ENCODE results near the gene RAB12.
"Not testable (repeated sequence)": the region's sequence is repeated elsewhere in the genome, so short reads cannot be mapped to it uniquely, and the experiment has no call there.

The RAB12 gene, protein sequence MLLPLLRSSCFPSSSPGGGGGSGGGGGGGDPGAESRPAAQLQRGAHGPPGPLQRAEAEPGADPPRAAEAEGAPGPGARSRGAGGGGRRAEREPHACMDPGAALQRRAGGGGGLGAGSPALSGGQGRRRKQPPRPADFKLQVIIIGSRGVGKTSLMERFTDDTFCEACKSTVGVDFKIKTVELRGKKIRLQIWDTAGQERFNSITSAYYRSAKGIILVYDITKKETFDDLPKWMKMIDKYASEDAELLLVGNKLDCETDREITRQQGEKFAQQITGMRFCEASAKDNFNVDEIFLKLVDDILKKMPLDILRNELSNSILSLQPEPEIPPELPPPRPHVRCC

GRCh38 chr18:8608795-8609658, at the start of gene RAB12:
Gene RAB12 (plus strand): TSS chr18:8609437. CDS start chr18:8609440, 3 bp downstream.
- no peak for DNase-seq (ENCODE audit: low read depth)

- DNase-seq (ENCODE audit: low read depth): no peak
Measured at GRCh38 chr18:8559612-8560186, 49.5 kb upstream of the RAB12 start.

DNA sequence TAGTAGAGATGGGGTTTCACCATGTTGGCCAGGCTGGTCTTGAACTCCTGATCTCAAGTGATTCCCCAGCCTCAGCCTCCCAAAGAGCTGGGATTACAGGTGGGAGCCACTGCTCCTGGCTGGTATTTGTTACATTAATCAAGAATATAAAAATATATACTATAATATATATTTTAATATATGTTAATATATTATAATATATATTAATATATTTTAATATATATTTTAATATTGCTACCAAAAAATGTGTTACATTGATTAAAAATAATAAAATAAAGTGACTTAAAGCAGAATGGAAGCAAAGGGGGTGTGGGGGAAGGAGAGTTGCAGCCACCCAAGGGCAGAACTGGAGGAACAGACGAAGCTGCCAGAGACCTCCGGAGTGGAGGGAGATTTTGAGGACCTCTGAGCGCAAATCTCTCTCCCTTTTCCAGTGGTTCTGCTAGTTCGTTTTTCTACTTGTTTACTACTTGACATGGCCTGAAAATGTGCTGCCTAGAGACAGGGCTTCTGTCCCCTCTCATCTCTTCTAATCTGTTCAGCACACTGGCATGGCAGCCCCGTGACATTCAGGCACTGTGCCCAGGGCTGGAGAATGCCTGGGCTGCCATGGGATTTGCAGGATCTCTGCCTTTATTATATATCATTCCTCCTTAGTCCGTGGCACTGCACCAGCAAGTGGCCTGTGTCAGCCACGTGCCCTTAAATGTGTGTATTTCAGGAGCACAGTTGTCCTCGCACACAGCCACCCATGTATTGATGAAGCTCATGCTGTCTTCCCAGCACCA, 47.9 kb upstream of the RAB12 start:
- DNase-seq (ENCODE audit: low read depth): no peak

DNA sequence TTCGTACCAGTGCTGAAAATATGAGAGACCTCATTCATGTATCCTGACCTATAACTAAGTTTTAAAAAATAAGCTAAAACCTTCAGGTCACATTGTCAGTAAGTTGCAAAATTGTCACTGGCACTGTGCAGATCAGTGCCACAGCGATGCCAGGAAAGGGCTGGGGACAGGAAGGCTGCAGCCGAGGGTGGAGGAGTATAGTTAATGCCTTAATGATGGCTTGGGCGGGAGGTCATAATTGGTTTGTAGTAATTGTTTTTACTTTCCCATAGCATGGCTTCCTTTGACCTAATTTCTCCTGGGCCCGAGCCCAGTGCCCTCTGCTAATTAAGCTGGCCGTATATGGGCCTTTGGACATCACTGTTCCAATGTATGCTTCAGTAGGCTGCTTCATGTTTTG, 47.2 kb upstream of the RAB12 start:
- DNase-seq (ENCODE audit: low read depth): no peak

- DNase-seq (ENCODE audit: low read depth): no peak
Measured at GRCh38 chr18:8562919-8563318, 46.3 kb upstream of the RAB12 start.

- no peak for DNase-seq (ENCODE audit: low read depth)
Measured at GRCh38 chr18:8571399-8571798, 37.8 kb upstream of the RAB12 start.

GRCh38 chr18:8573766-8574165, 35.5 kb upstream of the RAB12 start:
- DNase-seq (ENCODE audit: low read depth): not testable (repeated sequence)

- DNase-seq (ENCODE audit: low read depth): no peak
Measured at GRCh38 chr18:8584798-8585197, 24.4 kb upstream of the RAB12 start.

DNA sequence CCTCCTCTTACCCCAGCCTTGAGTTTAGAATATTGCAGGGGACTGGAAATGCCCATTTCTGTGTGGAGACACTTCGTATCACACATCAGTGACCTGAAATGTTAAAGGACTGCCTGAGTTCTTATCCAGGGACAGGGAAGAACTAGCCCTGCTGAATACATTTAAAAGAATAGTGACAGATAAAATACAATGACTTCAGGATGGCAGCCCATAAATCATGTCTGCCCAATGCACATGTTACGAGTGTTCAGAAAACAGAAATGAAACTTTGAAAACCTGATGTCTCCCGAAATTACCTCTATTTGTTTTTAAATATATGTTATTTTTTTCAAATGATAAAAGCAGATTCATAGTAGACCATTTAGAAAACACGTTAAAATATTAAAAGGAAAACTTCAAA, 22.3 kb upstream of the RAB12 start:
- no peak for DNase-seq (ENCODE audit: low read depth)

GRCh38 chr18:8595445-8595844, 13.8 kb upstream of the RAB12 start:
- no peak for DNase-seq (ENCODE audit: low read depth)

GRCh38 chr18:8601277-8602032, 7.8 kb upstream of the RAB12 start:
- no peak for DNase-seq (ENCODE audit: low read depth)

- DNase-seq (ENCODE audit: low read depth): peak; percentile 27
Measured at GRCh38 chr18:8602040-8602439, 7.2 kb upstream of the RAB12 start.

- DNase-seq (ENCODE audit: low read depth): no peak
Measured at GRCh38 chr18:8602557-8602956, 6.7 kb upstream of the RAB12 start.

DNA sequence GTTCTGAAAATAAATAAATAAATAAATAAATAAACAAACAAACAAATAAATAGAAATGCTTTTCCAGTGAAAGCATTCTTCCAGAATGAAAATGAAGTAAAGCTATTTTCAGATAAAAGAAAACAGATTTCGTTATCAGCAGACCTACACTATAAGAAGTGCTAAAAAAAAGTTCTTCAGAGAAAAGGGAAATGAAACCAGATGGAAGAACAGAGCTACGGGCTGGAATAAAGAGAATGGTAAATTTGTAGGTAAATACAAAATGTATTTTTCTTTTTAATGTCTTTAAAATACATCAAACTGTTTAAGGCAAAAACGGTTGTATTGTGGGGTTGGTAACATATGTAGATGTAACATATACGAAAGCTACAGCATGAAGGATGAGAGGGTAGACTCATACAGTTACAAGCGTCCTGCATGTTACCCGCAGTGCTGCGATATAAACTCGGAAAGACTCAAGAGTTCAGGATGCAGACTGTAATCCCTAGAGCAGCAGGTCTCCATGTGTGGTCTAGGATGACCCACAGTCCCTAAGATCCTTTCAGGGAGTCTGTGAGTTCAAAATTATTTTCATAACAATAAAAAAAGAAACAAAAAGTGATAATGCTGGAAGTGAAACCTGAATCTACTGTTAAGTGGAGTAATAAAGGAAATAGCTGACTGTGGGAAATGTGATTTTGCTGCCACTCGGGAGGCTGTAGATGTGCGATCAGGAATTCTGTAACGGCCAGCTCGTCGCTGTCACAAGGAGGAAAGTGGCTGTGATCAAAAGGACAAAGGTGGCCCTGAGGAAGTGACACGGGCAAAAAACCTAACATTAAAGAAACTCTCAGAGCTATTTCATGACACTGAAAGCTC, 5.3 kb upstream of the RAB12 start:
- no peak for DNase-seq (ENCODE audit: low read depth)

DNA sequence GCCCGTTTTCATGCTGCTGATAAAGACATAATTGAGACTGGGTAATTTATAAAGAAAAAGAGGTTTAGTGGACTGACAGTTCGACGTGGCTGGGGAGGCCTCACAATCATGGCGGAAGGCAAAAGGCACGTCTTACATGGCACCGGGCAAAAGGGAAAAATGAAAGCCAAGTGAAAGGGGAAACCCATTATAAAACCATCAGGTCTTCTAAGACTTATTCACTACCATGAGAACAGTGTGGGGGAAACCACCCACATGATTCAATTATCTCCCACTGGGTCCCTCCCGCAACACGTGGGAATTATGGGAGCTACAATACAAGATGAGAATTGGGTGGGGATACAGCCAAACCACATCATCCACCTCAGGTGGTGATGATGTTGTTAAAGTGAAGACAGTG, 3.3 kb upstream of the RAB12 start:
- no peak for DNase-seq (ENCODE audit: low read depth)

- no peak for DNase-seq (ENCODE audit: low read depth)
Measured at GRCh38 chr18:8607776-8608742, 1.2 kb upstream of the RAB12 start.

- no peak for DNase-seq (ENCODE audit: low read depth)
Measured at GRCh38 chr18:8609659-8610458, 622 bp downstream of the RAB12 start.

DNA sequence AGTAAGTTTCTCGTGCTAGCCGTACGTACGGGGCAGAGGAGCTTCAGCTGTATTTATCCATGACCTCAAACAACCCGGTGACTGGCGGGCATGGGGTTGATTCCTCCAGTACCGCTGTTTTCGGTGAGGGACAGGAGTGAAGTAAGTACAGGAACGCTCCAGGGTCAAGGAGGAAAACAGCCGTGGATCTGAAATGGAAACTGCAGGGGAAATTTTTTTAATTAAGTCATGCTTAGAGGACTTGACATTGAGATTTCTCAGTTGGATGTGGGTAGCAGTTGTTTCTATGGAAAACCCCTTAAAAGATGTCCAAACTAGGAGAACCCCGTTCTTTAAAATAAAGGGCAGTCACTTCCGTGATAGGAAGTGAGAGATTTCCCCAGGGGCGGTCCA, 1.2 kb downstream of the RAB12 start:
- no peak for DNase-seq (ENCODE audit: low read depth)

All from CMK (cell line).